ENCODE measurements around the gene LMOD2.

DNA sequence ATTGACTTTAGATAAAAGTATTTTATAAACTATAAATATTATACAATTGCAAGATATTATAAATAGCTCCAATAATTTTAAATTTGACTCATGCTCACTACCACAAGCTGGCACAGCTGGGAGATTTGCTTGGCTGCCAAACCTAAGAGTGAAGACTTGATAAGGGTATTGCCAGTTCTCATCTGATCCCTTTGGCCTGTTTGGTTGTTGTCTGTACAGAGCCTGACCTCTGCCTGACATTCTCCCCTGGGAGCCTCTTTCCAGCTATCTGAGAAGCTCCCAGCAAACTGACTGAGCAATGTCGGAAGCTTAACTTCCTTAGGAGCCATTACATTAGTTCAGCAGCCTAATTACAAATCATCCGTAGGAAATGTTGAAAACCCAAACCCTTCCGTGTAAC is 10.2 kb upstream of the LMOD2 start:
- TF ChIP-seq, protein P1, sequence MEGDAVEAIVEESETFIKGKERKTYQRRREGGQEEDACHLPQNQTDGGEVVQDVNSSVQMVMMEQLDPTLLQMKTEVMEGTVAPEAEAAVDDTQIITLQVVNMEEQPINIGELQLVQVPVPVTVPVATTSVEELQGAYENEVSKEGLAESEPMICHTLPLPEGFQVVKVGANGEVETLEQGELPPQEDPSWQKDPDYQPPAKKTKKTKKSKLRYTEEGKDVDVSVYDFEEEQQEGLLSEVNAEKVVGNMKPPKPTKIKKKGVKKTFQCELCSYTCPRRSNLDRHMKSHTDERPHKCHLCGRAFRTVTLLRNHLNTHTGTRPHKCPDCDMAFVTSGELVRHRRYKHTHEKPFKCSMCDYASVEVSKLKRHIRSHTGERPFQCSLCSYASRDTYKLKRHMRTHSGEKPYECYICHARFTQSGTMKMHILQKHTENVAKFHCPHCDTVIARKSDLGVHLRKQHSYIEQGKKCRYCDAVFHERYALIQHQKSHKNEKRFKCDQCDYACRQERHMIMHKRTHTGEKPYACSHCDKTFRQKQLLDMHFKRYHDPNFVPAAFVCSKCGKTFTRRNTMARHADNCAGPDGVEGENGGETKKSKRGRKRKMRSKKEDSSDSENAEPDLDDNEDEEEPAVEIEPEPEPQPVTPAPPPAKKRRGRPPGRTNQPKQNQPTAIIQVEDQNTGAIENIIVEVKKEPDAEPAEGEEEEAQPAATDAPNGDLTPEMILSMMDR (IDR thresholded peaks at IDR 0.05), result no peak
- peak in 1 of 2 donors; percentile 10 for TF ChIP-seq POLR2A (IDR thresholded peaks at IDR 0.05)

Data from adrenal gland (tissue), 5 donors.